ENCODE results near the gene MYL10. TPM values are rescaled to one million over a fixed set of nuclear protein-coding genes. Genes with fewer than 3 reads are reported as not detected.

The MYL10 gene
- polyA plus RNA-seq, 2 donors: not detected

- Histone ChIP-seq H3K4me1 (ENCODE audit: control insufficient read depth in 2 of 2, insufficient read depth in 2 of 2, low read length in 1 of 2) (peaks cover 2 to 3% of the 10 kb centered on the region in 2 donors), H3K27ac (ENCODE audit: low read depth in 2 of 2, low read length in 1 of 2) (no peak overlapping the region), H3K36me3 (ENCODE audit: control insufficient read depth in 2 of 2, insufficient read depth in 2 of 2, low read length in 1 of 2) (no peaks in the 10 kb centered on the region), H3K9me3 (ENCODE audit: control insufficient read depth in 2 of 2, insufficient read depth in 1 of 2, low read depth in 1 of 2, low read length in 1 of 2) (no peaks in the 10 kb centered on the region), H3K4me3 (ENCODE audit: low read depth in 1 of 2, low read length in 2 of 2) (no peak overlapping the region), H3K27me3 (ENCODE audit: control insufficient read depth in 1 of 2, insufficient read depth in 2 of 2, low read length in 2 of 2) (no peaks in the 10 kb centered on the region)
- WGBS, 2 donors: 77 to 91% methylated on average over 4 of the region's 4 CpGs
These were observed 11.5 kb downstream of the MYL10 start for GRCh38 chr7:101617451-101618206.

GRCh38 chr7:101615446-101615845 lies 13.7 kb downstream of the MYL10 start:
- Histone ChIP-seq H3K27ac (ENCODE audit: low read depth in 2 of 2, low read length in 1 of 2) (no peak overlapping the region), H3K4me1 (ENCODE audit: control insufficient read depth in 2 of 2, insufficient read depth in 2 of 2, low read length in 1 of 2) (peaks cover 2 to 3% of the 10 kb centered on the region in 2 donors), H3K36me3 (ENCODE audit: control insufficient read depth in 2 of 2, insufficient read depth in 2 of 2, low read length in 1 of 2) (no peaks in the 10 kb centered on the region), H3K27me3 (ENCODE audit: control insufficient read depth in 1 of 2, insufficient read depth in 2 of 2, low read length in 2 of 2) (no peaks in the 10 kb centered on the region), H3K4me3 (ENCODE audit: low read depth in 1 of 2, low read length in 2 of 2) (no peak overlapping the region), H3K9me3 (ENCODE audit: control insufficient read depth in 2 of 2, insufficient read depth in 1 of 2, low read depth in 1 of 2, low read length in 1 of 2) (no peaks in the 10 kb centered on the region)
- 73 to 79% methylated on average over 8 of the region's 8 CpGs for WGBS, 2 donors

- 40 to 52% methylated on average over 9 of the region's 9 CpGs for WGBS, 2 donors
- Histone ChIP-seq H3K4me3 (ENCODE audit: low read depth in 1 of 2, low read length in 2 of 2) (no peak overlapping the region), H3K27ac (ENCODE audit: low read depth in 2 of 2, low read length in 1 of 2) (no peak overlapping the region), H3K27me3 (ENCODE audit: control insufficient read depth in 1 of 2, insufficient read depth in 2 of 2, low read length in 2 of 2) (no peaks in the 10 kb centered on the region), H3K36me3 (ENCODE audit: control insufficient read depth in 2 of 2, insufficient read depth in 2 of 2, low read length in 1 of 2) (no peaks in the 10 kb centered on the region), H3K4me1 (ENCODE audit: control insufficient read depth in 2 of 2, insufficient read depth in 2 of 2, low read length in 1 of 2) (peaks cover 2 to 3% of the 10 kb centered on the region in 2 donors), H3K9me3 (ENCODE audit: control insufficient read depth in 2 of 2, insufficient read depth in 1 of 2, low read depth in 1 of 2, low read length in 1 of 2) (no peaks in the 10 kb centered on the region)
These were observed 14.2 kb downstream of the MYL10 start for GRCh38 chr7:101614939-101615302.

GRCh38 chr7:101614098-101614938 lies 14.8 kb downstream of the MYL10 start:
- 62 to 70% methylated on average over 13 of the region's 13 CpGs for WGBS, 2 donors
- H3K27me3 ChIP-seq (ENCODE audit: control insufficient read depth in 1 of 2, insufficient read depth in 2 of 2, low read length in 2 of 2): no peaks in the 10 kb centered on the region

GRCh38 chr7:101612885-101613515 lies 16.1 kb downstream of the MYL10 start:
- Histone ChIP-seq H3K4me1 (ENCODE audit: control insufficient read depth in 2 of 2, insufficient read depth in 2 of 2, low read length in 1 of 2) (peaks cover 2 to 8% of the 10 kb centered on the region in 2 donors), H3K27me3 (ENCODE audit: control insufficient read depth in 1 of 2, insufficient read depth in 2 of 2, low read length in 2 of 2) (no peaks in the 10 kb centered on the region), H3K9me3 (ENCODE audit: control insufficient read depth in 2 of 2, insufficient read depth in 1 of 2, low read depth in 1 of 2, low read length in 1 of 2) (no peaks in the 10 kb centered on the region), H3K4me3 (ENCODE audit: low read depth in 1 of 2, low read length in 2 of 2) (no peak overlapping the region), H3K36me3 (ENCODE audit: control insufficient read depth in 2 of 2, insufficient read depth in 2 of 2, low read length in 1 of 2) (no peaks in the 10 kb centered on the region), H3K27ac (ENCODE audit: low read depth in 2 of 2, low read length in 1 of 2) (no peak overlapping the region)
- 48 to 53% methylated on average over 13 of the region's 13 CpGs for WGBS, 2 donors

More at GRCh38 chr7:101614098-101614938, 14.8 kb downstream of the MYL10 start:
- Histone ChIP-seq H3K27ac (ENCODE audit: low read depth in 2 of 2, low read length in 1 of 2) (no peak overlapping the region), H3K9me3 (ENCODE audit: control insufficient read depth in 2 of 2, insufficient read depth in 1 of 2, low read depth in 1 of 2, low read length in 1 of 2) (no peaks in the 10 kb centered on the region), H3K36me3 (ENCODE audit: control insufficient read depth in 2 of 2, insufficient read depth in 2 of 2, low read length in 1 of 2) (no peaks in the 10 kb centered on the region), H3K4me3 (ENCODE audit: low read depth in 1 of 2, low read length in 2 of 2) (no peak overlapping the region), H3K4me1 (ENCODE audit: control insufficient read depth in 2 of 2, insufficient read depth in 2 of 2, low read length in 1 of 2) (peaks cover 2 to 3% of the 10 kb centered on the region in 2 donors)

GRCh38 chr7:101608772-101609713 lies 20.1 kb downstream of the MYL10 start:
- Histone ChIP-seq H3K4me3 (ENCODE audit: low read depth in 1 of 2, low read length in 2 of 2) (no peak overlapping the region), H3K4me1 (ENCODE audit: control insufficient read depth in 2 of 2, insufficient read depth in 2 of 2, low read length in 1 of 2) (peaks cover 0 to 6% of the 10 kb centered on the region in 2 donors), H3K9me3 (ENCODE audit: control insufficient read depth in 2 of 2, insufficient read depth in 1 of 2, low read depth in 1 of 2, low read length in 1 of 2) (no peaks in the 10 kb centered on the region), H3K27me3 (ENCODE audit: control insufficient read depth in 1 of 2, insufficient read depth in 2 of 2, low read length in 2 of 2) (no peaks in the 10 kb centered on the region), H3K36me3 (ENCODE audit: control insufficient read depth in 2 of 2, insufficient read depth in 2 of 2, low read length in 1 of 2) (no peaks in the 10 kb centered on the region), H3K27ac (ENCODE audit: low read depth in 2 of 2, low read length in 1 of 2) (no peak overlapping the region)
- 45 to 52% methylated on average over 12 of the region's 12 CpGs for WGBS, 2 donors

- no peaks in the 10 kb centered on the region for H3K27me3 ChIP-seq (ENCODE audit: control insufficient read depth in 1 of 2, insufficient read depth in 2 of 2, low read length in 2 of 2)
- no peaks in the 10 kb centered on the region for H3K36me3 ChIP-seq (ENCODE audit: control insufficient read depth in 2 of 2, insufficient read depth in 2 of 2, low read length in 1 of 2)
- WGBS, 2 donors: 53 to 81% methylated on average over 2 of the region's 2 CpGs
- peaks cover 0 to 6% of the 10 kb centered on the region in 2 donors for H3K4me1 ChIP-seq (ENCODE audit: control insufficient read depth in 2 of 2, insufficient read depth in 2 of 2, low read length in 1 of 2)
- H3K4me3 ChIP-seq (ENCODE audit: low read depth in 1 of 2, low read length in 2 of 2): no peak overlapping the region
- H3K27ac ChIP-seq (ENCODE audit: low read depth in 2 of 2, low read length in 1 of 2): no peak overlapping the region
- peaks cover 0 to 2% of the 10 kb centered on the region in 2 donors for H3K9me3 ChIP-seq (ENCODE audit: control insufficient read depth in 2 of 2, insufficient read depth in 1 of 2, low read depth in 1 of 2, low read length in 1 of 2)
These were observed 22.6 kb downstream of the MYL10 start for GRCh38 chr7:101606498-101606923.

- H3K36me3 ChIP-seq (ENCODE audit: control insufficient read depth in 2 of 2, insufficient read depth in 2 of 2, low read length in 1 of 2): no peaks in the 10 kb centered on the region
- peaks cover 0 to 6% of the 10 kb centered on the region in 2 donors for H3K4me1 ChIP-seq (ENCODE audit: control insufficient read depth in 2 of 2, insufficient read depth in 2 of 2, low read length in 1 of 2)
- H3K27ac ChIP-seq (ENCODE audit: low read depth in 2 of 2, low read length in 1 of 2): no peak overlapping the region
- WGBS, 2 donors: 82 to 87% methylated on average over 26 of the region's 26 CpGs
- H3K9me3 ChIP-seq (ENCODE audit: control insufficient read depth in 2 of 2, insufficient read depth in 1 of 2, low read depth in 1 of 2, low read length in 1 of 2): peaks cover 0 to 2% of the 10 kb centered on the region in 2 donors
- H3K27me3 ChIP-seq (ENCODE audit: control insufficient read depth in 1 of 2, insufficient read depth in 2 of 2, low read length in 2 of 2): no peaks in the 10 kb centered on the region
- H3K4me3 ChIP-seq (ENCODE audit: low read depth in 1 of 2, low read length in 2 of 2): no peak overlapping the region
These were observed 23.2 kb downstream of the MYL10 start for GRCh38 chr7:101605611-101606497.
